Neural cell (in vitro differentiated cells): Measurements from ENCODE around the gene USP3. TPM values are rescaled to one million over a fixed set of nuclear protein-coding genes. Genes with fewer than 3 reads are reported as not detected.

Experiments used
- H2AFZ ChIP-seq: fragments of 200-600, 300-800 bp; sonication (generic), shearing (Covaris generic); 2 replicates; pipeline ENCODE4 v1.6.0; 2014; ENCODE audit warnings: low read depth, mild to moderate bottlenecking, antibody characterized with exemption, low read length, moderate library complexity
- H3F3A ChIP-seq: fragments of 200-600 bp; shearing (Covaris generic); 2 replicates; pipeline ENCODE4 v1.6.1; 2016; ENCODE audit warnings: mild to moderate bottlenecking, moderate library complexity, mixed read lengths, antibody characterized with exemption, low read length; ENCODE audit not compliant: insufficient read depth, poor library complexity, severe bottlenecking
- H3K27ac ChIP-seq: fragments of 200-600, 300-800 bp; sonication (generic), shearing (Covaris generic); 2 replicates; pipeline ENCODE4 v1.5.1; 2014; ENCODE audit warnings: mild to moderate bottlenecking, low read length, moderate library complexity
- H3K27me3 ChIP-seq: fragments of 300-800, 200-600 bp; sonication (generic), shearing (Covaris generic); 2 replicates; pipeline ENCODE4 v1.6.0; 2014; ENCODE audit warnings: mild to moderate bottlenecking, low read depth, low read length, moderate library complexity; ENCODE audit not compliant: insufficient read depth
- H3K36me3 ChIP-seq: fragments of 300-800, 200-600 bp; sonication (generic), shearing (Covaris generic); 2 replicates; pipeline ENCODE4 v1.5.1; 2014; ENCODE audit warnings: mild to moderate bottlenecking, antibody characterized with exemption, low read length, moderate library complexity; ENCODE audit not compliant: insufficient read depth
- H3K4me2 ChIP-seq: fragments of 300-800, 200-600 bp; sonication (generic), shearing (Covaris generic); 2 replicates; pipeline ENCODE4 v1.6.0; 2014; ENCODE audit warnings: mild to moderate bottlenecking, low read length
- H3K4me3 ChIP-seq: fragments of 300-800, 200-600 bp; sonication (generic), shearing (Covaris generic); 2 replicates; pipeline ENCODE4 v1.5.1; 2014; ENCODE audit warnings: mild to moderate bottlenecking, low read length, moderate library complexity
- H3K79me2 ChIP-seq: fragments of 200-600 bp; shearing (Covaris generic); replicated peaks from 2 replicates; pipeline ENCODE4 v1.6.0; 2014; ENCODE audit warnings: mild to moderate bottlenecking, low read length, moderate library complexity; ENCODE audit not compliant: insufficient read depth
- H3K9ac ChIP-seq: fragments of 300-800, 200-600 bp; sonication (generic), shearing (Covaris generic); 2 replicates; pipeline ENCODE4 v1.6.1; 2016; ENCODE audit warnings: mild to moderate bottlenecking, low read length, mixed read lengths
- H3K9me2 ChIP-seq: fragments of 200-600 bp; shearing (Covaris generic); 2 replicates; pipeline ENCODE4 v1.6.1; 2016; ENCODE audit warnings: mild to moderate bottlenecking, low read length, mixed read lengths; ENCODE audit not compliant: insufficient read depth
- H3K9me3 ChIP-seq: fragments of 200-600, 300-800 bp; sonication (generic), shearing (Covaris generic); 2 replicates; pipeline ENCODE4 v1.6.1; 2016; ENCODE audit warnings: mild to moderate bottlenecking, mixed run types, low read length, moderate library complexity, mixed read lengths
- H4K20me1 ChIP-seq: fragments of 200-600 bp; shearing (Covaris generic); 2 replicates; pipeline ENCODE4 v1.6.1; 2016; ENCODE audit warnings: mild to moderate bottlenecking, mixed run types; ENCODE audit not compliant: insufficient read depth
- CTCF ChIP-seq: fragments of 450-650 bp; IDR thresholded peaks from 2 replicates; pipeline ENCODE4 v1.5.1; 2014; ENCODE audit warnings: antibody characterized with exemption, mild to moderate bottlenecking, moderate library complexity; ENCODE audit not compliant: poor library complexity, severe bottlenecking
- EP300 ChIP-seq: fragments of 450-650 bp; conservative IDR thresholded peaks from 2 replicates; pipeline ENCODE4 v1.6.1; 2014; ENCODE audit warnings: antibody characterized with exemption, mild to moderate bottlenecking, moderate library complexity; ENCODE audit not compliant: poor library complexity, severe bottlenecking
- EZH2 ChIP-seq: fragments of 200-600, 300-800 bp; shearing (Covaris generic), sonication (generic); IDR thresholded peaks from 2 replicates; pipeline ENCODE4 v1.6.1; 2014; ENCODE audit warnings: antibody characterized with exemption, low read length, borderline replicate concordance, mild to moderate bottlenecking; ENCODE audit not compliant: insufficient read depth, poor library complexity, severe bottlenecking
- MXI1 ChIP-seq: fragments of 450-650 bp; conservative IDR thresholded peaks from 2 replicates; pipeline ENCODE4 v1.6.1; 2014; ENCODE audit warnings: antibody characterized with exemption, mild to moderate bottlenecking; ENCODE audit not compliant: poor library complexity, severe bottlenecking
- POLR2AphosphoS5 ChIP-seq: IDR thresholded peaks from 2 replicates; pipeline ENCODE4 v1.6.1; 2012
- RAD21 ChIP-seq: fragments of 450-650 bp; conservative IDR thresholded peaks from 2 replicates; pipeline ENCODE4 v1.6.1; 2014; ENCODE audit warnings: antibody characterized with exemption, mild to moderate bottlenecking, moderate library complexity
- SMC3 ChIP-seq: fragments of 450-650 bp; conservative IDR thresholded peaks from 2 replicates; pipeline ENCODE4 v1.6.1; 2014; ENCODE audit warnings: antibody characterized with exemption, mild to moderate bottlenecking, moderate library complexity; ENCODE audit not compliant: poor library complexity
- TAF1 ChIP-seq: IDR thresholded peaks from 2 replicates; pipeline ENCODE4 v1.6.1; 2012; ENCODE audit warnings: low read depth
- polyA plus RNA-seq: library from polyadenylated mRNA; depleted of rRNA; stranded (reverse); fragments of >200 nt; gene quantifications from 2 replicates; pipeline ENCODE4 v1.2.3, GENCODE V29; 2014
- TF ChIP-seq, protein P1 (sequence below): IDR thresholded peaks from 2 replicates; pipeline ENCODE4 v1.6.1; 2012; ENCODE audit warnings: borderline replicate concordance

The USP3 gene
- polyA plus RNA-seq, 1 donor from 2014 or later = 68.0 TPM

- H3K79me2 ChIP-seq = no peaks in the 10 kb centered on the region
- peaks cover 19% of the 10 kb centered on the region for H3K36me3 ChIP-seq
- H3K9me3 ChIP-seq = no peaks in the 10 kb centered on the region
- no peaks in the 10 kb centered on the region for H3K27me3 ChIP-seq
- H3K9me2 ChIP-seq = no peaks in the 10 kb centered on the region
- no peak overlapping the region for H3K4me2 ChIP-seq
- H2AFZ ChIP-seq = no peak overlapping the region
- H3F3A ChIP-seq = no peaks in the 10 kb centered on the region
- H3K4me3 ChIP-seq = no peak overlapping the region
- H4K20me1 ChIP-seq = no peaks in the 10 kb centered on the region
- H3K9ac ChIP-seq = no peak overlapping the region
- TF ChIP-seq RAD21 = no peak
- TF ChIP-seq CTCF = no peak
- no peak for TF ChIP-seq EZH2
- no peak for TF ChIP-seq TAF1
- TF ChIP-seq MXI1 = no peak
- no peak for TF ChIP-seq POLR2AphosphoS5
- TF ChIP-seq, protein P1, sequence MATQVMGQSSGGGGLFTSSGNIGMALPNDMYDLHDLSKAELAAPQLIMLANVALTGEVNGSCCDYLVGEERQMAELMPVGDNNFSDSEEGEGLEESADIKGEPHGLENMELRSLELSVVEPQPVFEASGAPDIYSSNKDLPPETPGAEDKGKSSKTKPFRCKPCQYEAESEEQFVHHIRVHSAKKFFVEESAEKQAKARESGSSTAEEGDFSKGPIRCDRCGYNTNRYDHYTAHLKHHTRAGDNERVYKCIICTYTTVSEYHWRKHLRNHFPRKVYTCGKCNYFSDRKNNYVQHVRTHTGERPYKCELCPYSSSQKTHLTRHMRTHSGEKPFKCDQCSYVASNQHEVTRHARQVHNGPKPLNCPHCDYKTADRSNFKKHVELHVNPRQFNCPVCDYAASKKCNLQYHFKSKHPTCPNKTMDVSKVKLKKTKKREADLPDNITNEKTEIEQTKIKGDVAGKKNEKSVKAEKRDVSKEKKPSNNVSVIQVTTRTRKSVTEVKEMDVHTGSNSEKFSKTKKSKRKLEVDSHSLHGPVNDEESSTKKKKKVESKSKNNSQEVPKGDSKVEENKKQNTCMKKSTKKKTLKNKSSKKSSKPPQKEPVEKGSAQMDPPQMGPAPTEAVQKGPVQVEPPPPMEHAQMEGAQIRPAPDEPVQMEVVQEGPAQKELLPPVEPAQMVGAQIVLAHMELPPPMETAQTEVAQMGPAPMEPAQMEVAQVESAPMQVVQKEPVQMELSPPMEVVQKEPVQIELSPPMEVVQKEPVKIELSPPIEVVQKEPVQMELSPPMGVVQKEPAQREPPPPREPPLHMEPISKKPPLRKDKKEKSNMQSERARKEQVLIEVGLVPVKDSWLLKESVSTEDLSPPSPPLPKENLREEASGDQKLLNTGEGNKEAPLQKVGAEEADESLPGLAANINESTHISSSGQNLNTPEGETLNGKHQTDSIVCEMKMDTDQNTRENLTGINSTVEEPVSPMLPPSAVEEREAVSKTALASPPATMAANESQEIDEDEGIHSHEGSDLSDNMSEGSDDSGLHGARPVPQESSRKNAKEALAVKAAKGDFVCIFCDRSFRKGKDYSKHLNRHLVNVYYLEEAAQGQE = no peak
- no peak for TF ChIP-seq SMC3
- no peak for TF ChIP-seq EP300
- H3K27ac ChIP-seq = no peak overlapping the region
Measured at GRCh38 chr15:63595688-63596087, 91.3 kb downstream of the USP3 start.

GRCh38 chr15:63596676-63597037, 92.3 kb downstream of the USP3 start:
- H3K36me3 ChIP-seq = peaks cover 11% of the 10 kb centered on the region
- no peak overlapping the region for H3K4me3 ChIP-seq
- H3K9me3 ChIP-seq = no peaks in the 10 kb centered on the region
- no peaks in the 10 kb centered on the region for H3K27me3 ChIP-seq
- H3K27ac ChIP-seq = no peak overlapping the region
- H3F3A ChIP-seq = no peaks in the 10 kb centered on the region
- no peak overlapping the region for H2AFZ ChIP-seq
- no peak for TF ChIP-seq CTCF
- TF ChIP-seq, protein P1 = no peak
- no peak for TF ChIP-seq TAF1
- no peak for TF ChIP-seq MXI1
- no peak for TF ChIP-seq SMC3
- TF ChIP-seq EP300 = no peak
- TF ChIP-seq POLR2AphosphoS5 = no peak
- no peak for TF ChIP-seq EZH2
- no peak for TF ChIP-seq RAD21
- H4K20me1 ChIP-seq = no peaks in the 10 kb centered on the region
- H3K9me2 ChIP-seq = no peaks in the 10 kb centered on the region
- no peak overlapping the region for H3K4me2 ChIP-seq
- H3K9ac ChIP-seq = no peak overlapping the region
- no peaks in the 10 kb centered on the region for H3K79me2 ChIP-seq
